K562 (cell line): Measurements from ENCODE around the gene PTPN7. TPM values are rescaled to one million over a fixed set of nuclear protein-coding genes. Genes with fewer than 3 reads are reported as not detected.

Source experiments
- ATAC-seq: fragments of 200-7000 bp; cut with Tn5 transposase; 3 replicates; pipeline ENCODE4 v1.9.1; 2020; ENCODE audit warnings: moderate library complexity
- BruUV-seq: library from RNA; stranded (reverse); fragments of 400-500 nt; replicated peaks from 2 replicates; lab custom pipeline; 2021; lab: Mats Ljungman, UMichigan
- CTCF ChIA-PET: fragments of 300-600 bp; formaldehyde crosslinking; extraction: SDS; loops from one replicate; lab custom pipeline; 2021; ENCODE audit warnings: low intra/inter-chr PET ratio; lab: Yijun Ruan, JAX
- POLR2A ChIA-PET: fragments of 300-600, 350-650 bp; sonication (Branson Sonifier 250); formaldehyde crosslinking; extraction: SDS; loops from one replicate; lab custom pipeline; 2021; ENCODE audit warnings: antibody characterized with exemption, inconsistent platforms; lab: Yijun Ruan, JAX
- DNase-seq, 4 experiments: peaks; one replicate each; pipeline versions ENCODE4 v3.0.0 to v3.0.0-alpha.2; 2011 to 2018; ENCODE audit warnings: low spot score in 3 of 4, mixed read lengths in 3 of 4; ENCODE audit errors: extremely low read depth in 1 of 4
- FAIRE-seq: peaks from 2 replicates; lab custom pipeline; 2011; peaks lifted over from hg19 to GRCh38; lab: Jason Lieb, UNC
- H2AFZ ChIP-seq: 2 replicates; pipeline ENCODE4 v1.6.0; 2011; ENCODE audit warnings: low read depth, low read length, control low read depth, inconsistent platforms
- H3K27ac ChIP-seq: fragments of 200-600 bp; 3 replicates; pipeline ENCODE4 v1.8.0; 2011; ENCODE audit warnings: low read depth, mild to moderate bottlenecking, control low read depth, inconsistent platforms, low read length, moderate library complexity, mixed read lengths; ENCODE audit errors: extremely low read depth
- H3K27me3 ChIP-seq, 2 experiments: fragments of 300-600 bp in 1 of 2; 2 replicates in 1 of 2; 3 replicates in 1 of 2; pipeline versions ENCODE4 v1.6.0 to v1.8.0; 2011; ENCODE audit warnings: inconsistent platforms in 2 of 2, low read length in 2 of 2, mild to moderate bottlenecking in 1 of 2, mixed read lengths in 1 of 2, moderate library complexity in 1 of 2; ENCODE audit not compliant: control insufficient read depth in 2 of 2, insufficient read depth in 2 of 2
- H3K36me3 ChIP-seq: fragments of 300-600 bp; 3 replicates; pipeline ENCODE4 v1.8.0; 2011; ENCODE audit warnings: mild to moderate bottlenecking, low read length, inconsistent platforms; ENCODE audit not compliant: control insufficient read depth, insufficient read depth
- H3K4me1 ChIP-seq, 2 experiments: fragments of 200-600 bp in 1 of 2; replicated peaks in 1 of 2; 2 replicates in 1 of 2; 3 replicates in 1 of 2; pipeline versions ENCODE4 v1.5.1 to v1.8.0; 2011; ENCODE audit warnings: inconsistent platforms in 2 of 2, low read length in 2 of 2, mild to moderate bottlenecking in 1 of 2, mixed read lengths in 1 of 2, moderate library complexity in 1 of 2; ENCODE audit not compliant: control insufficient read depth in 2 of 2, insufficient read depth in 2 of 2
- H3K4me2 ChIP-seq: 2 replicates; pipeline ENCODE4 v1.6.1; 2011; ENCODE audit warnings: low read length, control low read depth, inconsistent platforms, mixed read lengths; ENCODE audit not compliant: insufficient read depth
- H3K4me3 ChIP-seq: fragments of 200-600 bp; sonication (generic), shearing (Covaris generic); 2 replicates; pipeline ENCODE4 v1.5.1; 2016; ENCODE audit warnings: control low read depth, inconsistent platforms
- H3K79me2 ChIP-seq: fragments of 200-600 bp; 3 replicates; pipeline ENCODE4 v1.8.0; 2011; ENCODE audit warnings: low read length, inconsistent platforms; ENCODE audit not compliant: control insufficient read depth, insufficient read depth
- H3K9ac ChIP-seq, 2 experiments: 2 replicates each; pipeline versions ENCODE4 v1.6.0 to v1.6.1; 2011; ENCODE audit warnings: low read depth in 2 of 2, low read length in 2 of 2, control low read depth in 1 of 2, inconsistent platforms in 1 of 2, mild to moderate bottlenecking in 1 of 2, mixed read lengths in 1 of 2; ENCODE audit not compliant: insufficient read depth in 1 of 2
- H3K9me1 ChIP-seq: one replicate; pipeline ENCODE4 v1.6.0; 2011; ENCODE audit warnings: inconsistent platforms, mild to moderate bottlenecking, low read length, moderate library complexity; ENCODE audit not compliant: control insufficient read depth, insufficient read depth
- H3K9me3 ChIP-seq: replicated peaks from 2 replicates; pipeline ENCODE4 v1.5.1; 2011; ENCODE audit warnings: low read depth, low read length, inconsistent platforms; ENCODE audit not compliant: control insufficient read depth, insufficient read depth
- H4K20me1 ChIP-seq: replicated peaks from 2 replicates; pipeline ENCODE4 v1.6.1; 2011; ENCODE audit warnings: low read length, inconsistent platforms, mixed read lengths; ENCODE audit not compliant: control insufficient read depth, insufficient read depth
- EHMT2 ChIP-seq: fragments of 450-650 bp; IDR thresholded peaks from 2 replicates; pipeline ENCODE4 v1.6.1; 2018; ENCODE audit warnings: antibody characterized with exemption
- KLF6 ChIP-seq: fragments of 250-450 bp; sonication (Bioruptor Pico); IDR thresholded peaks from 2 replicates; pipeline ENCODE4 v1.4.0; 2020; ENCODE audit warnings: mild to moderate bottlenecking, moderate library complexity, borderline replicate concordance
- MEIS2 ChIP-seq: fragments of 450-650 bp; IDR thresholded peaks from 2 replicates; pipeline ENCODE4 v1.6.1; 2014; ENCODE audit warnings: mild to moderate bottlenecking; ENCODE audit not compliant: partially characterized antibody
- NCOR1 ChIP-seq: fragments of 450-650 bp; IDR thresholded peaks from 2 replicates; pipeline ENCODE4 v1.6.1; 2016; ENCODE audit warnings: mild to moderate bottlenecking, moderate library complexity
- NR0B1 ChIP-seq: fragments of 450-650 bp; IDR thresholded peaks from one replicate; pipeline ENCODE4 v1.6.1; 2018; ENCODE audit warnings: mild to moderate bottlenecking, moderate library complexity; ENCODE audit not compliant: partially characterized antibody
- PHTF2 ChIP-seq: fragments of 250-450 bp; sonication (Bioruptor Pico); IDR thresholded peaks from 2 replicates; pipeline ENCODE4 v1.5.0; 2021; ENCODE audit warnings: mild to moderate bottlenecking
- RUNX1 ChIP-seq: sonication (generic); IDR thresholded peaks from 2 replicates; pipeline ENCODE4 v1.6.1; 2016; ENCODE audit warnings: antibody characterized with exemption, low read depth
- ZNF57 ChIP-seq: fragments of 450-650 bp; formaldehyde crosslinking; IDR thresholded peaks from 2 replicates; pipeline ENCODE4 v1.4.0; 2020; ENCODE audit warnings: mild to moderate bottlenecking, moderate library complexity
- WGBS: fragments of 100-300 bp; shearing (Covaris generic); methylation state at CpG from one replicate; pipeline ENCODE4 v1.1.6; 2016; ENCODE audit warnings: low coverage, mixed read lengths; ENCODE audit not compliant: insufficient coverage; ENCODE audit errors: missing lambda C conversion rate; 5-methylcytosine and 5-hydroxymethylcytosine counted together
- in situ Hi-C: fragments of 300-500 bp; cut with MboI; formaldehyde crosslinking; loops from 4 replicates; pipeline ENCODE4 v1.15.0; 2018; ENCODE audit warnings: inconsistent platforms, mixed read lengths
- intact Hi-C: fragments of 100-400 bp; cut with micrococcal nuclease; formaldehyde crosslinking; loops from 2 replicates; pipeline ENCODE4 v1.14.2; 2022
- polyA plus RNA-seq, 8 experiments: library from polyadenylated mRNA; depleted of rRNA in 4 of 8; stranded (reverse) in 5 of 8; unstranded in 3 of 8; fragments of >200 nt; fragmentation: Nextera tagmentation in 2 of 8; fragmentation: Illumina TruSeq in 1 of 8; extraction: Ambion mirVana in 2 of 8; extraction: Trizol in 1 of 8; gene quantifications; 2 replicates each; pipeline versions ENCODE4 v1.2.1 to v1.2.3, GENCODE V29; 2011 to 2014; ENCODE audit warnings: inconsistent platforms in 1 of 8, missing spikeins in 1 of 8
- total RNA-seq, 7 experiments: library from RNA; depleted of rRNA in 6 of 7; stranded (reverse); fragments of >200 nt in 6 of 7; fragmentation: Illumina TruSeq in 2 of 7; extraction: Trizol in 2 of 7; gene quantifications; 2 replicates each; pipeline versions ENCODE4 v1.2.1 to v1.2.3, GENCODE V29; 2011 to 2021; ENCODE audit warnings: low replicate concordance in 1 of 7
- TF ChIP-seq, protein P1 (sequence below): fragments of 450-650 bp; IDR thresholded peaks from 2 replicates; pipeline ENCODE4 v1.6.1; 2017; ENCODE audit warnings: antibody characterized with exemption
- TF ChIP-seq, protein P2 (sequence below), 2 experiments: IDR thresholded peaks; 2 replicates each; pipeline ENCODE4 v1.6.1; 2012; ENCODE audit warnings: improper control_type of control experiment in 2 of 2, low read depth in 2 of 2, low read length in 2 of 2, borderline replicate concordance in 1 of 2

Gene PTPN7
- total and polyA plus RNA-seq, 9 of the 15 experiments (the other 6 are each of a cell fraction or from before 2014, with no cell fraction given) = 18.7 to 144 (median 120) TPM

- Histone ChIP-seq H3K27me3 (peaks cover 3 to 14% of the 10 kb centered on the region in 2 experiments; a peak in 3 of 5 replicates), H3K27ac (no peak overlapping the region), H3K79me2 (no peaks in the 10 kb centered on the region), H3K4me3 (no peak overlapping the region), H3K9me1 (no peaks in the 10 kb centered on the region), H3K9me3 (no peaks in the 10 kb centered on the region), H3K9ac (peak overlapping the region in 1 of 2 experiments; percentile 57; a peak in 2 of 4 replicates), H4K20me1 (0 out of 2 replicates have a peak, but pooled peaks cover 3% of the 10 kb centered on the region), H3K4me2 (no peak overlapping the region), H3K4me1 (peaks cover 5 to 10% of the 10 kb centered on the region in 2 experiments; a peak in 4 of 5 replicates), H3K36me3 (no peaks in the 10 kb centered on the region), H2AFZ (no peak overlapping the region)
- TF ChIP-seq KLF6 (CRISPR knock-in tag) = no peak
- no peak for TF ChIP-seq NCOR1
- TF ChIP-seq PHTF2 (CRISPR knock-in tag) = no peak
- TF ChIP-seq EHMT2 = no peak
- TF ChIP-seq NR0B1 = no peak
- no peak for TF ChIP-seq RUNX1
- no peak for TF ChIP-seq MEIS2
- TF ChIP-seq, protein P1, sequence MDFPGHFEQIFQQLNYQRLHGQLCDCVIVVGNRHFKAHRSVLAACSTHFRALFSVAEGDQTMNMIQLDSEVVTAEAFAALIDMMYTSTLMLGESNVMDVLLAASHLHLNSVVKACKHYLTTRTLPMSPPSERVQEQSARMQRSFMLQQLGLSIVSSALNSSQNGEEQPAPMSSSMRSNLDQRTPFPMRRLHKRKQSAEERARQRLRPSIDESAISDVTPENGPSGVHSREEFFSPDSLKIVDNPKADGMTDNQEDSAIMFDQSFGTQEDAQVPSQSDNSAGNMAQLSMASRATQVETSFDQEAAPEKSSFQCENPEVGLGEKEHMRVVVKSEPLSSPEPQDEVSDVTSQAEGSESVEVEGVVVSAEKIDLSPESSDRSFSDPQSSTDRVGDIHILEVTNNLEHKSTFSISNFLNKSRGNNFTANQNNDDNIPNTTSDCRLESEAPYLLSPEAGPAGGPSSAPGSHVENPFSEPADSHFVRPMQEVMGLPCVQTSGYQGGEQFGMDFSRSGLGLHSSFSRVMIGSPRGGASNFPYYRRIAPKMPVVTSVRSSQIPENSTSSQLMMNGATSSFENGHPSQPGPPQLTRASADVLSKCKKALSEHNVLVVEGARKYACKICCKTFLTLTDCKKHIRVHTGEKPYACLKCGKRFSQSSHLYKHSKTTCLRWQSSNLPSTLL = no peak
- TF ChIP-seq, protein P2, sequence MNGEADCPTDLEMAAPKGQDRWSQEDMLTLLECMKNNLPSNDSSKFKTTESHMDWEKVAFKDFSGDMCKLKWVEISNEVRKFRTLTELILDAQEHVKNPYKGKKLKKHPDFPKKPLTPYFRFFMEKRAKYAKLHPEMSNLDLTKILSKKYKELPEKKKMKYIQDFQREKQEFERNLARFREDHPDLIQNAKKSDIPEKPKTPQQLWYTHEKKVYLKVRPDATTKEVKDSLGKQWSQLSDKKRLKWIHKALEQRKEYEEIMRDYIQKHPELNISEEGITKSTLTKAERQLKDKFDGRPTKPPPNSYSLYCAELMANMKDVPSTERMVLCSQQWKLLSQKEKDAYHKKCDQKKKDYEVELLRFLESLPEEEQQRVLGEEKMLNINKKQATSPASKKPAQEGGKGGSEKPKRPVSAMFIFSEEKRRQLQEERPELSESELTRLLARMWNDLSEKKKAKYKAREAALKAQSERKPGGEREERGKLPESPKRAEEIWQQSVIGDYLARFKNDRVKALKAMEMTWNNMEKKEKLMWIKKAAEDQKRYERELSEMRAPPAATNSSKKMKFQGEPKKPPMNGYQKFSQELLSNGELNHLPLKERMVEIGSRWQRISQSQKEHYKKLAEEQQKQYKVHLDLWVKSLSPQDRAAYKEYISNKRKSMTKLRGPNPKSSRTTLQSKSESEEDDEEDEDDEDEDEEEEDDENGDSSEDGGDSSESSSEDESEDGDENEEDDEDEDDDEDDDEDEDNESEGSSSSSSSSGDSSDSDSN (IDR thresholded peaks at IDR 0.05; ENCODE audit: borderline replicate concordance in 1 of 2, low read depth in 2 of 2, low read length in 2 of 2) = no peak
- TF ChIP-seq ZNF57 = no peak
- DNase-seq (no peak), FAIRE-seq (no peak), ATAC-seq (no peak)
- 13% methylated on average over 5 of the region's 5 CpGs for WGBS
- POLR2A ChIA-PET = interaction anchor here (0.6 to 1.6 kb wide), 15 partner anchors 8 to 628 kb away, joined by 3 to 6 read pairs (median 3); partner anchors contain the start of gene TIMM17A
- in situ Hi-C loops (no loop called here), intact Hi-C loops (no loop called here)
- no TSS peak for BruUV-seq
- CTCF ChIA-PET = no interaction called here
Observed at GRCh38 chr1:202112859-202113689, 47.3 kb downstream of the PTPN7 start.
